GM21717 (cell line): ENCODE results near the gene ABCC11.

ENCODE experiments used
- ATAC-seq: cut with Tn5 transposase; IDR thresholded peaks from one replicate; pipeline ENCODE4 v1.9.1; 2021; ENCODE audit warnings: mild to moderate bottlenecking, moderate library complexity; ENCODE audit not compliant: unreplicated experiment

ABCC11 gene

DNA sequence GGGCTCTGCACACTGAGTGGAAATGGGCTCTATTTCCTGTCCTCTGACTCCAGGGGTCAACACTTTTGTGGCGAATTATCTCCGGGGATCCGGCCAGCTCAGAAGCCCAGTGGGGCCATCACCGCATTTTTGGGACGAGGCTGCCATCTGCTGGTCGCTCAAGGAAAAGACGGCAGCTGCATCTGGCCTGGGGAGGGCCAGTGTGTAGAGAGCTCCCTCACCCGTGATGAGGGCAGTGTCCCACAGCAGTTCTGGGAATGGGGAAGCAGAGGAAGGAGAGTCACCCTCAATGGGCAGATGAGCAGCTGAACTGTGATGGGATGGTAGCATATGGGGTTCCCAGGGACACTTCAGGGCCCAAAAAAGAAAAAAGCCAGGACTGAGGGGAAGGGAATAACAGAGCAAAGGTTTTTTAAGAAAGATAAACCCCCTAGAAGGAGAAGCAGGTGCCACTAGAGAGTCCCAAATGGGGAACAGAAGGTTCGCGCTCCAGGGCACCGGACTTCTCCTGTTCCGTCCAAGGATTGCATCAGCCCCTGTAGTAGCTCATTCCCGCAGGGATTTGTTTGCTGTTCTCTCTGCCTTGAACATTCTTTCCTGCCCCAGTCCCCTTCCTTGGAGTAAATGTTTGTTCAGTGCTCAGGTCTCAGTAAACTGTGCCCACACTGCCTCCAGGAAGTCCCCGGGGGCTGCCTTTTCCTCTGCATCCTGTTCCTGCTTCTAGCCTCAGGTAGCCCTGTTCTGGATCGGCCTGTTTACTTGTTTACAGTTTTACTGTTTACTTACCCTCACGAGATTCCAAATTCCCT lies 82.2 kb downstream of the ABCC11 start:
- peak; percentile 78 for ATAC-seq

DNA sequence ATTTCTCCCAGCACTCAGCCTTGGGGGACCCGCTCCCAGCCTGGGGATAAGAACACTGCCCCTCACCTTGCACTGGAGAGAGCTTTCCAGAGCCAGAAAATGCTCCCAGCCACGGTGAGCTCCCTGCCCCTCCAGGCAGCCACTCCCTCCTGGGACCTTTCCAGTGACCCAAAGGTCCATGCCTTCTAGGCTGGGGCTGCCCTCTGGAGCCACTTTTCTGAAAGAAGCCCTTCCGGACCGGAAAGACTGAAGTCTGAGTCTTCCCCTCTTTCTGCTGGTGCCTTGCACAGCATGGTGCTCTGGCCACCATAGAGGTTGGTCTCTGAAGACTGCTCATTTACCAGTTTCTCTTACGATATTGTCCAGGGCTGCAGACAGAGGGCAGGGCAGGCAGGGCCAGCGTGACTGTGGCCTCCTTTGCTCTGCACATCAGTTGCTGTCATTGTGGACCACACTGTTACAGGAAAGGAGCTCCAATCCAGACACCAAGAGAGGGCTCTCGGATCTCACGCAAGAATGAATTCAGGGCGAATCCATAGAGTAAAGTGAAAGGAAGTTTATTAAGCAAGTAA lies 84.4 kb downstream of the ABCC11 start:
- no peak for ATAC-seq

DNA sequence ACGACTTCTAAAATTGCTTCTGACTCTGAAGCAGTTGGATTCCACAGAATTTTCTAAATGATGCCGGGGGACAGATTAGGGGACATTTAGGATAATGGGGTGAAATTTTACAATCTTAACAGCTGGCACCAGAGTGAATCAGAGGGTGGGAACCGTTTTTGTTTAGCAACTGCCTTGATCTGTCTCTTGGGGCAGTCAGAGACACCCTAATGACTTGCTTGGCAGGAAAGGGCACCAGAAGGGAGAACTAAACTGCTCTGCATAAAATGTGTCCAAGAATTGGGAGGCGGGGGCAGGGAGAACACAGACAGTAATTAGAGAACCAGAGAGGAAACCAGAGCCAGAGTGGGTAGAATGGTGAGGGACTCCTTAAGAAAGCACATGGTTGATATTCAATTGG lies 85.4 kb downstream of the ABCC11 start:
- no peak for ATAC-seq

DNA sequence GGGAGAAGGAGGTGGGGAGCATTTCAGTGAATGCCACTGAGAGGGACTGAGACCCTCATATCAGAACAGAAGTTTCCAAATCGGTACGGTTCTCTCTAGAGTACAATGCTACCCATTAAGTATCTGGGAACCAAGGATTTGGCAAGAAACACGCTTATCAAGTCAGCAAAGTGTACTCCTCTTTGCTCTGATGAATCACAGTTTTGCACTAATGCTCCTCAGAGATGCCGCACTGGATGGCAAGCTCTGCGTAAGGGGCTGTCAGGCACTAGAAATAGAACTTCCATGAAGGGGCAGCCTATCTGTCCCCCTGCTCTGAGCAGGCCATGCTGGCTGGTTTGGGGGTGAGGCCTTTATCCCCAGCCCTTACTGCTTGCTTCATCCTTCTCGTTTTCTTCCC lies 86.8 kb downstream of the ABCC11 start:
- no peak for ATAC-seq

DNA sequence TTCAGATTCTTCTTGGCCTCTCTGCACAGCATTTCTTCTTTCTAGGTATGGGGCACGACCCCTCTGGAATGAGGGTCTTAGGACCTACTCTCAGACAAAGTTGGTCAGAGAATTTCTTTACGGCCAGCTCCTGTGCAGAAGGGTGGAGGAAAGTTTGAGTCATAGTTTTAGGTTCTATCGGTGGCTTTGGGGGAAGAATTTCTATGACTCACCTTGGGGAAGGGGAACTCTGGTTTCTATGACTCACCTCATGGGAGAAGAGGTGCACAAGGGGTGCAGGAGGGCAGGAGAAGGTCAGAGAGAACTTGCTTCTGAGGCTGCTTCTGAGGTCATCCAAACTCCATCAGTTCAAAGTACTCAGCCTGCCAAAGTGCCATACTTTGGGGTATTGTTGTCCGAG lies 89.0 kb downstream of the ABCC11 start:
- peak; percentile 78 for ATAC-seq

DNA sequence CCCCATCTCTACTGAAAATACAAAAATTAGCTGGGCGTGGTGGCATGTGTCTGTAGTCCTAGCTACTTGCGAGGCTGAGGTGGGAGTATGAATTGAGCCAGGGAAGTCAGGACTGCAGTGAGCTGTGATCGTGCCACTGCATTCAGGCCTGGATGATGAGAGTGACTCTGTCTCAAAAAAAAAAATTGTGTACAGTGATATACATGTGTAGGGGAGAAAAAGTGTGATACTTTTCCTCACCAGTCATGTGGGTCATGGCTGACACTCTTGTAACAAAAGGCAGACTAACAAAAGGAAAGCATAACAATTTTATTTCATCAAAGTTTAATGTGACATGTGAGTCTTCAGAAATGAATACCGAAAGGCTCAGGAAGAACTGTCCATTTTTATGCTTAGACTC lies 89.5 kb downstream of the ABCC11 start:
- ATAC-seq: no peak

DNA sequence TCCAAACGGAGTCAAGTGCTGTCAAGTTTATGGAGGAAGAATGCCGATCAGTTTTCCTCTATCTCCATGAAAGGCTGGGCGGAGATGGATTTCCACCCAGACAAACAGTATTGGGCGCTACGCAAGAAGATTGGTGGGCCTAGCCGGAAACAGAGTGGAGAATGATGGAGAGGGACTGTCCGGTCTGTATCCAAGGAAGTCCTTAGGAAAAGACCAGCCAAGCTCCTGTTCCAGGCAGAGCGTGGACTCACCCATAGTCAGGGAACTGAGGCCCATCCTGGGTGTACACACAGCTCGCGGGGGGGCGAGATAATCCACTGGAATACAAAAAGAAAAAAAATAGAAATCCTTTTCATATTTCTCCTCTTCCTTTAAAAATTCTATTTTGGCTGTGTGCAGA lies 90.0 kb downstream of the ABCC11 start:
- no peak for ATAC-seq

DNA sequence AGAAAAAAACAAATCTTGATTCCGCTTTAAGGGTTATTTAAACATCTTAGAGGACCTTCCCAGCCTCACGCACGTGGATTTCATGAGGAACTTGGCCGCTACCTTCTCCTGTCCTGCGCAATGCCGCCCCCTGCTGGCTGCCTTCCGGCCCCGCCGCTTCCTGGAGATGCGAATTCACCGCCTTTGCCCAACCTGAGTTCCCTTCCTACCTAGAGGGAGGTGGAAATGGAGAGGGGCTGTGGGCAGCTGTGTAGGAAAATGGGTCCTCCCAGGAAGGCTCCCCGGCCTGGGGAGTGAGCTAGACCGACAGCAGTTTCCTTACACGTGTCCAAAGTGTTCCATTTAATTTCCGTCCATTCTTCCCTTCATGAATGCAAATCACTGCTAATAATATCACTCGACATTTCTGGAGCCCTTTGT lies 90.5 kb downstream of the ABCC11 start:
- no peak for ATAC-seq

DNA sequence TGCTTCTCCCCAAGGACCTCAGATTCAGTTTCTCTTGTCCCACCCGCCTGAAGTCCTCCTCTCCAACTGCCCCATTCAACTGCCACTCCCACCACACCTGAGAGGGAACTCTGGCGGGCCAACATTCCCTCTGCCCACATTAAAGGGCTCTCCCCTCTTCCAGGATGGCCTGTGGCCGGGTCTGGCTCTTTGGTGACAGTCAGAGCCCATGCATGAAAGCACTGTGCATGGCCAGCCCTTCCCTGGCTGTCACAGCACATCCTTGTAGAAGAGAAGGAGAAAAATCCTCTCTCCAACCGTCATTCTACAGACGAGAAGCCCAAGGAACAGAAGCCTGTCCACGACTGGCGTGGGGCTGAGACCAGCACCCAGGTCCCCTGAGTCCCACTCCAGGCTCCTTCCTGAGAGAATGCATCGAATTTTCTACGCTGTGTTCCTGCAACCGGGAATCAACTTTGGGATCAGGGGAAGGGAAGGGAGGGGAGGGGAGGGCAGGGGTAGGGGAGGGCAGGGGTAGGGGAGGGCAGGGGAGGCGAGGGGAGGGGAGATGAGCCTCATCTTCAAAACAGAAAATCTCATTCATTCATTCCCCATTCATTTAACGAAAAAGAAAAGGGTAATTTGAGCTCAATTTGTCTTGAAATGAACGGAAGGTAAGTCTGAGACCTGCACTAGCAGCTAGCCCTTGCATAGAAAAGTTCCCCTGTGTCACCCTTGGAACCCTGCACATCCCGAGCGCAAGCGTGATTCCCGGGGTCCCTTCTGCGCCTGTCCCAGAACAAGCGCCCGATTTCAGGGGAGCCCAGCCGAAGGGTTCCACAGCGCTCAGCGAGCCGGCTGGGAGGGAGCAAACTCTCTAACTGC lies 91.2 kb downstream of the ABCC11 start, which contains the start of gene ABCC12:
ABCC12 (minus strand) TSS at position 68 of the 864 bp plus-strand sequence. CDS start 9,569 bp downstream, outside the sequence.
- ATAC-seq: no peak

DNA sequence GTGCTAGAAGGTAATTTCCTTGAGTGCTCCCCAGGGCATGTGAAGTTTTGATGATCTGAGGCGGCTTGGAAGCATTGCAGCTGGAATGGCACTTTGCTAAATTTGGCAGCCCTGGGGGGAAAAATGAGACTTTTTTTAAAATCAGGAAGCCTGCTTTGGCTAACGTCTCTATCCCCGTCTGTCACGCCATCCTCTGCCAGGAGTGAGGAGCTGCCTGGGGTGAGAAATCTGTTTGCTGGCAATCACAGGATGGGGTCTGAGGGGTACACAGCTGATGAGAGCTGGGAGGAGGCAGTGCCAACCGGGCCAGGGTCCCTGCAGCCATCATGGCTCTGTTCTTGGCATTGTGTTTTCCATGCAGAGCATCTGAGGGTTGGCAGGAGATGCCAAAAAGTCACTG lies 93.6 kb downstream of the ABCC11 start:
- ATAC-seq: no peak

DNA sequence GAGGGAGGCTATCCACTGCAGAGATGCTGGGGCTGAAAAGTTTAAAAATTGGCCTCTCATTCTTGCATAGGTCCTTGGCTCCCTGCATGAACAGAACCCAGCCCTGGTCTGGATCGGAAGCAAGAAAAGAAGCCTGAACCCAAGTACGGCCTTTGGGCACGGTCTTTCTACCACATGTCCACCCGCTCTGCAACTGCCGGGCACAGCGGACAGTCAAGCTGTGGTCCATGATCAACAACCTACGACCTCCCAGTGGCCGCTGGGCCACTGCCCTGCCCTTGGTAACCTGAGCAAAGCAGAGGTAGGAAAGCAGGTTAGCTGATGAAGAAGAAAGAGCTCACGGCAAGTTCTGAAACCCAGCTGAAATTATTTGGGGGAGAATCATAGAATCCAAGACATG lies 95.1 kb downstream of the ABCC11 start:
- ATAC-seq: no peak

DNA sequence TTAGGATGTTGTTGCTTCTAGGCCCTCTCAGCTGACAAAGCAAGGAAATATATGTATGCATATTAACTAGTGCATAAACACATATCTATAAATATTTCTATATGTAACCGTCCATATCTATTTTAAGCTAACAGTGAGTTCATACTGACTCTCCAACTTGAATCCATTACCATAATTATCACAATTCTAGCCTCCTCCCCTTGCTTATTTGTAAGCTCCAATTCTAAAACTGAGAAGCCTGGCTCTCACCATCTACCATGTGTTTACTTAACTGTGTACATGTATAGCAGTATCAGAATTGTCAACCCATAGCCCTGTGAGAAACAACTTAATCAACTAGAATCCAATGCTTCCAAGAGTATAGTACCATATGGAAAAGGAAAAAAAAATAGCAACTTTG lies 96.6 kb downstream of the ABCC11 start:
- no peak for ATAC-seq

DNA sequence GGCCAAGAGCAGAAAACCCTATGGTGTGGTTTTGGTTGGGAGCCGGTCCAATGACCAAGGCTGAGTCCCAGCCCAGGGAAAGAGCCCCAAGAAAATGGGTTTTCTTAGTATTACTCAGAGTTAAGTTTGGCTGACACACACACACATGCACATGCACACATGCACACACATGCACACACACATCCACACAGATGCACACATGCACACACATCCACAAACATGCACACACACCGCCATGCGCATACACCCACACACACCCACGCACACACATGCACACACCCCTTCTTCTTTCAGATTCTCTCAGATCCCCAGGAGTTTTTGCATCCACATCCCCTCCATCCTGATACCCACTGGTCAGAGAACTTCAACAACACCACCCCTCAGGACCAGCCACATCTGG lies 100.6 kb downstream of the ABCC11 start:
- ATAC-seq: no peak

DNA sequence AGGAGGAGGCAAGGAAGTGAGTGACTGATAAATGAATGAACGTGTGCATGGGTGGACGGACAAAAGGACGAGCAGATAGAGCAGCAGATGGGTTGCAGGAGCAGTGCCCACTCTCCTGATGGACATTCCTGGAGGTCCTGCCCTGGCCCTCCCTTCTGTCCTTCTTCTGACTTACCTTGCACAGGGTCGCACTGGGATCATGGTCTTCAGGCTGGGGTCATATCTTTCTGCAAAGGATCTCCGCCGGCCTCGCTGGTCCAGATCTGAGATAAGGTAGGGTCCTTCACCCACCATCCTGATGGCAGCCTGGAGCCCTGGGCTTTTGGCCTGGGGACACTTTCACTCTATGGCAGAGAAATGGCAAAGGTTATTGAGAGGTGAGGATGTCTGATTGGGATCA lies 101.2 kb downstream of the ABCC11 start:
- ATAC-seq: no peak

DNA sequence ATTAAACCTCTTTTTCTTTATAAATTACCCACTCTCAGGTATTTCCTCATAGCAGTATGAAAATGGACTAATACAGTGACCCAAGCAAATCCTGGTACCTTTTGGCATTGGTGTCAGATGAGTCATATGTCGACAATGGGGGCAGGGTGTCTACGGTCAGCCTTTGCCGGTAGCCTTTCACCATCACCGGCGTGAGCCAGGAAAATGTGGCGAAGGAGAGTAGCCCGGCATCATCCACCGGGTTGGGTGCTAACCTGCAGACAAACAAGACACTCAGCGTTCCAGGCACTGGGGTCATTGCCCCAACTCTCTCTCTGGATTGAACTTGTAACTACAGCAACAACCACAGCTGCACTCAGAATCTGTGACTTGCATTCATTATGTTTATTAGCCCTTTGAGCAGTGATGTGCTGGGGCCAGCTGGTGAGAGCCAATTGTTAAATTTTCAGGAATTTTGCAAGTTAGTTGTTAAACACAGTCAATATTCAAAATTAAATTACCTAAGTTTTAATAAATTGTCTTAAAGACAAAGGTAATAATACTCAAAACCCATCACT lies 103.4 kb downstream of the ABCC11 start:
- ATAC-seq: no peak

DNA sequence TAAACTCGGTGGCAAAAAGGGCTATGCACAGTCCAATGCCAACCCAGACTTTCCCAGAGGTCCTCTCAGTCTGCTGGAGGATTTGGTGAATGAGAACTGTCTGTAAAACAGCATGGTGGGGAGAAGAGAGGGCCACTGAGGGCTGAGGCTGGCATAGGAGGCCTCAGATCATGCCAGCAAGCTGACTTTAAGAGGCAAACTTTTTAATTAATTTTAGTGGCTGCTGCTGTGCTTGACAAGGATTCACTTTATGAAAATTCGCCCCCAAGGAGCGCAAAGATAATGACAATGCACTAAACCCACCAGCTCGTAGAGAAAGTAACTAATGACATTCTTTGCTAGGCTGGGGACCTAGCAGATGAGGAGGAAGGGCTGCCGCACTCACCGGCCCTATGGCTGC lies 106.5 kb downstream of the ABCC11 start:
- no peak for ATAC-seq

DNA sequence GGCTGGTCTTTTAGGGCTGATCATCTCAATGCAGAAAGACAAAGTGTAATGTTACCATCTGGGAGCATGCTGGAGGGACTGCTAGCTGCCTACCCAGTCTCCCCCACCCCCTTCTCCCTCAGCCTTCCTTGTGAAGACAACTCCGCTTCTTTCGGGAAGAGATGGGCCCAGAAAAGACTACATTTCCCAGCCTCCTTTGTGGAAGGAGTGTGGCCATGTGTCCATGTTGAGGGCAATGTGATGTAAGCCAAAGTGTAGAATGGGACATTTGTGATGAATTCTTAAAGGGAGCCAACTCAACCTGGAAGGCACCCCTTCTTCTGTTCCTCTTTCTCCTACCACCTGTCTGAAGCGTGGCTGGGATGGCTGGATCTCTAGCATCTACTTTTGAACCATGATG lies 107.8 kb downstream of the ABCC11 start:
- no peak for ATAC-seq

DNA sequence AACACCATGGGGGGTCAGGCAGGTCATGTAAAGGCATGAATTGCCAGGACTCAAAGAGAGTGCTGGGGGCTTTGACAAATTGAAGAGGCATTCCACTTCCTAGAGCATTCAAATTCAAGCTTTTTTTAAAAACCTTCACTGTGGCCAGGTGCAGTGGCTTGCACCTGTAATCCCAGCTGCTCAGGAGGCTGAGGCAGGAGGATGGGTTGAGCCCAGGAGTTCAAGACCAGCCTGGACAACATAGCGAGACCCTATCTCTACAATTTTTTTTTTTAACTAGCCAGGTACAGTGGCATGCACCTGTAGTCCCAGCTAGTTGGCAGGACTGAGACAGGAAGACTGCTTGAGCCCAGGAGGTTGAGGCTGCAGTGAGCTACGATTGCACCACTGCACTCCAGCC lies 108.8 kb downstream of the ABCC11 start:
- no peak for ATAC-seq

DNA sequence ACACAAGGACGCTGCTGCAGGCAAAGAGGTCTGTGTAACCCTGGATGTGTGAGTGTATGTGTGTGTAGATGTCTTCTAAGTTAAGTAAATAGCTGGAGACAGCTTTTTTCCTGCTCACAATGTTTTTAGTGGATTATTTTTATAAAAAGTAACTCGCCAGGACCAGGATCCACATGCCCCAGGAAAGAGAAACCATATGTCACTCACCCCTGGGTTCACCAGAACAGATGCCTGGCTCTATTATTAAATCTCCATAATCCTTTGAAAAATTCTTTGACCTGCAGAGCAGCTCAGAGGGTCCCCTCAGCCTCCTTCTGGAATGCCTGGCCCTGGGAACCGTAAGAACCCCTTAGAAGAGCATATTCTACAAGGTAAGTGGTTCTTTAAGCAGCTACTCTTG lies 109.5 kb downstream of the ABCC11 start:
- ATAC-seq: no peak

DNA sequence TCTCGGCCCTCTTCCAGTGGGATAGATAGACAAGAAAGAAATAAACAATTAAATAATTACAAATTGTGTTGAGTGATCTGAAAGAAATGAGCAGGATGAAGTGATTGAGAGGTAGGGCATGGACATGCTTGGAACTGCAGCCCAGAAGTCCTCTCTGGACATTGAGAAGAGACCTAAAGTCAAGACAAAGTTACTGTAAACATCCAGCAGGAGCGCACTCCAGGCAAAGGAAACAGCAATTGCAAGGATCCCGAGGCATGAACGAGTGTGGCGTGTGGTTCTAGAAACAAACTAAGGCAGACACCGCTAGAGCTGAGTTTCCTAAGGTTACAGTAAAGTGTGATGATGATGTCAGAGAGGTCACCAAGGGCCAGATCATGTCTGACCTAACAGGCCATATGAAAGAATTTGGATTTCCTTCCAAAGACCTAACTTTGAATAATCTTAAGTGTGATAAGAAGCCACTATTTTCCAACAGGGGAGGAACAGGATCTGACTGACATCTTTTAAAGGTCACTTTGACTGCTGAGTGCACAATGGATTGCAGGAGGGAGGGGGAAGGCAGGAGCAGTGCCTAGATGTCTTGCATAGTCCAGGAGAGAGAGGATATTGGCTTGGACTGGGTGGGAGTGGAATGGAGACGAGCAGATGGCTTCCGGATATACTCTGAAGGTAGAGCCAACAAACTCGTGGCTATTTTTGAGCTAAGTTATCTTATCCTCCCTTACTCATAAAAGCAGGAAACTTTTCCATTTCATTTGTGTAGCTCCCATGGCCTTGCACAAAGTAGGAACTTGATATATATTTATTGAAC lies 110.6 kb downstream of the ABCC11 start:
- ATAC-seq: no peak
